ENCODE data around the gene KIZ.
A peak's percentile ranks its signal among the peaks of the same experiment; 100 is the strongest.

The KIZ gene

DNA sequence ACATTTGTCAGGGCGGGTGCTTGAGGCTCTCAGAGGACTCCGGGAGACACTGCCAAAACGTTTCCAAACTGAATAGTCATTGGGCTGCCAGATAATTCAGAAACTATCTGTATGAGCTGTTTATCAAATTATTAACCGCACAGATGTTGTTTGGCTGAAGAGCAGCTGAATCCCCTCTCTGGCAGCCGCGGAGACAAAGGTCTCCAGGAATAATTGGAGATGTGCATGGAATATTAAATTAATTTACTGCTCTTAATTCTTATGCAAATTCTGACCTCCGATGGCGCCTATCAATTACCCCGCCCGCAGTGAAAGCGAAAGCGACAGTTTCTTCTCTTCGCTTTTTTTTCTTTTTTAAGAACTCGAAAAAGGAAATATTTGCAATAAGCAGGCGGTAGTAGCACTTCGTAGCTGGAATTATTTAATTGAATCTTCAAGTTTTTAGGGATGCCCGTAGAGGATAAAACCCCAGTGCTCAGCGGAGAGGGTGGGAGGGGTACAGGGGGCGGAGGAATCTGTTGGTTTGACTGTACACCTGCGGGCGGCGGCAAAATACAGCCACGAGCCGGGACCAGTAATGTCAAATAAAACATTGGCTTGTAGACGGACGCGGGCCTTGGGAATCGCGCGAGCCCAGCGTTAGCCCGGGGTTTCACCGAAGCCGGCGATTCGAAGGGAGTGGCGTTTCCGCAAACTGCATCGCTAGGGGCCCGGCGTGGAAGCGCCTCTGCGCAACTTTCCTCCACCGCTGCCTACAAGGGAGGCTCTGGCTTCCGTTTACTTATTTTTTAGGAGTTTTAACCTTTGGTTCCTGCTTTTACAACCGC lies 25.9 kb upstream of the KIZ start:
- peaks cover 24% of the 10 kb centered on the region for H3K4me1 ChIP-seq (ENCODE audit: control insufficient read depth, insufficient read depth, low read length)
- H3K4me3 ChIP-seq (ENCODE audit: low read length), result peak overlapping the region; percentile 63
- H3K9me3 ChIP-seq (ENCODE audit: control insufficient read depth, low read length), result no peaks in the 10 kb centered on the region
- peaks cover 89% of the 10 kb centered on the region for H3K27me3 ChIP-seq (ENCODE audit: control insufficient read depth, insufficient read depth, low read length)
- H3K36me3 ChIP-seq (ENCODE audit: control insufficient read depth, insufficient read depth, low read length), result no peaks in the 10 kb centered on the region
- peak overlapping the region; percentile 50 for H3K9ac ChIP-seq (ENCODE audit: low read length)

DNA sequence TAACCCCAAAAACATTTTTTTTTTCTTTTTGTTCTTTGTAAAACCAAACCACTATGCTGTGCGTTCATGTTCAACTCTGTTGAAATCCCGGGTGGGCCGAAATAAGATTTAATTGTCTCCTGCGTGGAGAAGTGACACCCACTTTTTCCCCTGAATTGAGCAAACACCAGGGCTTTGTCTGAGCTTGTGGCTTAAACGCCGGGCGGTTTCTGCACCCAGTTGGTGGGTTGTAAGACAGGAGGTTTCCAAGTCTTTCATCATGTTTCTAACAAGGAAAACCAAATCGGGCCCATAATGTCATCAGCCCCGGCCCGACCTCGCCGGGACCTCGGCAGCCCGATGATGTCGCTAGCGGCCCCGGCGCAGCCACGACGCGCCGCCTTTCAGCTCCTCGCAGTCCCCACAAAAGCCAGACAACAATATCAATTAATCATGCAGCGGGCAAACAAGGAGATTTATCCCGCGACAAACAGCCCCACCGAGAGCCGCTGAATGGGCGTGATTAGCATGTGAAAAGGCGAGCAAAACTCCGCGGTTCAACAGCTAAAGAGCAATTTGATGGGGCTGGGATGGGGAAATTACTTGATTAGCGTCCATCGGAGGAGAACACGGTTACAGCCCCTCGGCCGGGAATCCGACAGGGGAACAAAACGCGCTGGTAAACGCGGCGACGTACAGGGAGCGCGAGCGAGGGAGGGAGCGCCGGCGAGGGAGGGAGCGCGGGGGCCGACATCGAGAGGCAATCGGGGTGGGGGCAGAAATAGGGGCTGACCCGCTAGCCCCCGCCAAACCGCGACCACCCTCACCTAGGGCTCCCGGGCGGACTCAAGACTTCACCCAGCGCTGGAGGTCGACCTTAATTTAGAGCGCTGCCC lies 25.1 kb upstream of the KIZ start:
- H3K9ac ChIP-seq (ENCODE audit: low read length), result peak overlapping the region; percentile 50
- no peaks in the 10 kb centered on the region for H3K9me3 ChIP-seq (ENCODE audit: control insufficient read depth, low read length)
- peaks cover 24% of the 10 kb centered on the region for H3K4me1 ChIP-seq (ENCODE audit: control insufficient read depth, insufficient read depth, low read length)
- peaks cover 97% of the 10 kb centered on the region for H3K27me3 ChIP-seq (ENCODE audit: control insufficient read depth, insufficient read depth, low read length)
- no peaks in the 10 kb centered on the region for H3K36me3 ChIP-seq (ENCODE audit: control insufficient read depth, insufficient read depth, low read length)
- H3K4me3 ChIP-seq (ENCODE audit: low read length), result peak overlapping the region; percentile 63

DNA sequence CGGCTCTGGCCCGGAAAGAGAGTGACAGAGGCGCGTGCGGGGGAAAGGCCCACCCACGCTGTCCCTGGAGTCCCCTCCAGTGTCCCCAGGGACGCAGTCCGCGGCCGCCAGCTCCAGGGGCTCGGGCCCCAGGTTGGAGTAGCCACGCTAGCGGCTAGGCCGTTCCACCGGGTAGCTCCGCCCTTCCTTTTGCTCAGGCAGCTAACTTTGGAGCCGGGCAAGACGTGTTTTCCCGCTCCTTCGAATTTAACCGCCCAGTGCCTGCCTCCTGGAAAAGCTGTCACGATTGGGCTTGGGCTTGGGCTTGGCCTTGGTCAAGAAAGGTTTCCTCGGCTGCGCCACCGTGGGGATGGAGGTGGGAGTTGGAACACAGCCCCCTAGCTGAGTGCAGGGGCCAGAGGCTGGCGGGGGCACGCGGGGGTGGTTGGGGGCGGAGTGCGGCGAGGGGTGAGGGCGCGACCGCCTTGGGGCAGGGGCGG lies 24.4 kb upstream of the KIZ start:
- H3K9ac ChIP-seq (ENCODE audit: low read length), result no peak overlapping the region
- no peaks in the 10 kb centered on the region for H3K9me3 ChIP-seq (ENCODE audit: control insufficient read depth, low read length)
- H3K27me3 ChIP-seq (ENCODE audit: control insufficient read depth, insufficient read depth, low read length), result peaks cover 99% of the 10 kb centered on the region
- peak overlapping the region; percentile 63 for H3K4me3 ChIP-seq (ENCODE audit: low read length)
- peaks cover 24% of the 10 kb centered on the region for H3K4me1 ChIP-seq (ENCODE audit: control insufficient read depth, insufficient read depth, low read length)
- H3K36me3 ChIP-seq (ENCODE audit: control insufficient read depth, insufficient read depth, low read length), result no peaks in the 10 kb centered on the region

DNA sequence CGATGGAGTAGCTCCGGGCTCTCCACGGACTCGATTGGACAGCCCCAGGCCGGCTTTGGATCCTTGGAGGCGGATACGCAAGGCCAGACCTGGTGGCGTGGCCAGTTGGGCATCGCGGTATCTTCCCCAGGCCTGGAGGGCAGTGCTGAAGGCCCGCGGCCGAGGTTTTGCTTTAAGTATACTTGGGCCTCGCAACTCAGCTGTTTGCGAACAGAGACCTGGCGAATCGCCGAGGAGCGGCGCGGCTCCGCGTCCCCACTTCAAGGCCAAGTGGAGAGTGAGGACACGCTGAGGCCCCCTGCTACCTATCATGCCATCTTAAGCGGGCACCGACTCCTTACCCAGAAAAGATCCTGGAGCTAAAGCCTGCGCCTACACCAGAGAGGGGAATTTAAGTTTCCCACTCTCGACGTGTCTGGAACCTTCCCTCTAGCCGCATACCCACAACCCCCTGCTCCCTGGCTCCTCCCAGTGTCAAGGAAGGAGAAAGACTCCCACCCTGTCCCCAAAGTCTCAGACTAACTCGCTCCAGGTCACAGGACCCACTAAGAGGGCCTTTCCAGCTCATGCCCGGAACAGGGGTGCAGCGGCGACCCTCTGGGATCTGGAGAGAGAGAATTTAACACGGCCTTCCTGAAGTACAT lies 23.8 kb upstream of the KIZ start:
- no peak overlapping the region for H3K9ac ChIP-seq (ENCODE audit: low read length)

DNA sequence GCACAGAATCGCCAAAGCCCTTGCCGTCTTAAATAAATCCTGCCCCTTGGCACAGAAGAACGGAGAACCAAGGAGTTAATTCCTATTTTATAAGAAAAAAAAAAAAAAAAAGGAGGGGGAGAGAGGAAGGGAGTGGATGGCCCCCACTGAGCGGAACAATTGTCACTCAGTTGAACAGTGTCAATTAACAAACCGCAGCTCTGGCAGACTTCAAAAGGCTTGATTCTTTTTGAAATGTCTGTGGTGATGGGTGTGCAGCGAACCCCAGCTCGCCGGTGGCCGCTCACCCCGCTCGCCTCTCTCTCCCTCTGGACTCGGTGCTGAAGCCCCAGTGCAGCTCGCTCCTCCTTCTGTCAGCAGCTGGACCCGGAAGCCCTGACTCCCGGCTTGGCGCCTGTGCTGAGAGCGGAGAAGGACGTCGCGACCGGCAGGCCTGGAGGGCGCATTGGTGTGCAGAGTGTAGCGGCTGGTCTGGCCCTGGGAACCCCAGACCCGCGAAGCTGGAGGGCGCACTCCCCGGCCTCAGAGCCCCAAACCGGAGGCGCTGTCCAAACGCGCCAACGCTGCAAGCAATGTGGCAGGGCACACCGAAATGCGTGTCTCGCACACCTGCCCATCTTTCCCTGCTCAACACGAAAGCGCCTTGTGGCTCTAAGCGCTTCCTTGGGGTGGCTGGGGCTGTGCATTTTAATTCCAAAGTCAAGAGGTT lies 23.1 kb upstream of the KIZ start:
- no peak overlapping the region for H3K9ac ChIP-seq (ENCODE audit: low read length)

More for the DNA sequence above, 23.8 kb upstream of the KIZ start:
- Histone ChIP-seq H3K4me3 (ENCODE audit: low read length) (no peak overlapping the region), H3K4me1 (ENCODE audit: control insufficient read depth, insufficient read depth, low read length) (peaks cover 24% of the 10 kb centered on the region), H3K9me3 (ENCODE audit: control insufficient read depth, low read length) (no peaks in the 10 kb centered on the region), H3K27me3 (ENCODE audit: control insufficient read depth, insufficient read depth, low read length) (peaks cover 98% of the 10 kb centered on the region), H3K36me3 (ENCODE audit: control insufficient read depth, insufficient read depth, low read length) (no peaks in the 10 kb centered on the region)

DNA sequence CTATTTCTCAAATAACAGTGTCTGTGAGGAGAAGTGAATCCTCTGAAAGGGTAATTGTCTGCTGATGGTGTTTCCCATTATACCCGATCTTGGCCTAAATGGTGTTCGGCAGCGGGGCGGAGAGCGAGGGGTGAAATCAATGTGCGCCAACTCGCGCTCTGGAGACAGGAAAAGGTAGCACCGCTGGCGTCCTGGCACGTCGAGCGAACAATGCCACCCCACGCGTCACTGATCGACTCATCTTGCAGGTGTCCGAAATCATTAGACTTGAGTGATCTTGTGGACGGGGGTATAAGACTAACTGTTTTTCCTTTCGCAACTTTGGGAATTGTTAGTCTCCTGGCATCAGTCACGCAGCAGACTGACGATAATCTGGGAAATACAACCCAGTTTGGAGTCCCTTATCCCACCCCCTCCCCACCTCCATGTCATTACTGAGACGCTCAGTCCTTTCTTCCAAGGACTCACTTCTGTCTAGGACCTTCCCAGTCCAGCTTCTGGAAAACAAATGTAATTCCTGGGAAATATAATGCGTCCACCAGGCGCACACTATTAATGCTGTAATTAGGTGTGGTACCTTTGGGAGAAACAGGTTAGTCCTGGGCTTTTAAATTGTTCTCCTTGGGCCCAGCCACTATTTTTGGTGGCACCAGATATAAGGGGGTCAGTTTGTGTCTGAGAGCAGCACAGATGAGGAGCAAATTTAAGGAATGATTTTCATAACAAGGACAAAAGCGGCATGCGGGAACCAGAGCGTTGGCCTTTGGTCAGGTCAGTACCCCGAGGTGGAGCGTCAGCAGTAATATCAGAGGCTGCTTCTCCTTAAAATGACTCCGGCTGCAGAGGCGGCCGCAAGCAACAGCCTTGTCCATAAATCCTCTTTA lies 22.1 kb upstream of the KIZ start:
- Histone ChIP-seq H3K4me3 (ENCODE audit: low read length) (no peak overlapping the region), H3K9ac (ENCODE audit: low read length) (no peak overlapping the region), H3K9me3 (ENCODE audit: control insufficient read depth, low read length) (no peaks in the 10 kb centered on the region), H3K4me1 (ENCODE audit: control insufficient read depth, insufficient read depth, low read length) (peaks cover 24% of the 10 kb centered on the region), H3K27me3 (ENCODE audit: control insufficient read depth, insufficient read depth, low read length) (peaks cover 99% of the 10 kb centered on the region), H3K36me3 (ENCODE audit: control insufficient read depth, insufficient read depth, low read length) (no peaks in the 10 kb centered on the region)

More for the DNA sequence above, 23.1 kb upstream of the KIZ start:
- peaks cover 24% of the 10 kb centered on the region for H3K4me1 ChIP-seq (ENCODE audit: control insufficient read depth, insufficient read depth, low read length)
- peaks cover 99% of the 10 kb centered on the region for H3K27me3 ChIP-seq (ENCODE audit: control insufficient read depth, insufficient read depth, low read length)
- no peaks in the 10 kb centered on the region for H3K9me3 ChIP-seq (ENCODE audit: control insufficient read depth, low read length)
- H3K36me3 ChIP-seq (ENCODE audit: control insufficient read depth, insufficient read depth, low read length), result no peaks in the 10 kb centered on the region
- no peak overlapping the region for H3K4me3 ChIP-seq (ENCODE audit: low read length)

DNA sequence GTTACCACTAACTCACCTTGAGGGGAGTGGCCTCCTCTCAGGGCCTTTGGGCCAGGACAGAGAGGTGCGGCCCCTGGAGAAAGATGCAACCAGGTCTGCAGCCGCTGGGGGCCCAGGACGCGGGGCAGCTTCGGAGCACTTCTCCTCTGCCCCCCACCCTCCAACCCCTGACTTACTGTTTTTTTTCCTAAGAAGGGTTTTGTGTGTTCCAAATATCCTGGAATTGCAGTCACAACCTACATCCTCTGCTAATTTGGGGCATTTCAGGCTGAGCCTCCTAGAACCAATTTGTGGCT lies 21.5 kb upstream of the KIZ start:
- Histone ChIP-seq H3K27me3 (ENCODE audit: control insufficient read depth, insufficient read depth, low read length) (peaks cover 98% of the 10 kb centered on the region), H3K9ac (ENCODE audit: low read length) (no peak overlapping the region), H3K4me3 (ENCODE audit: low read length) (no peak overlapping the region), H3K36me3 (ENCODE audit: control insufficient read depth, insufficient read depth, low read length) (no peaks in the 10 kb centered on the region), H3K9me3 (ENCODE audit: control insufficient read depth, low read length) (no peaks in the 10 kb centered on the region), H3K4me1 (ENCODE audit: control insufficient read depth, insufficient read depth, low read length) (peaks cover 24% of the 10 kb centered on the region)

DNA sequence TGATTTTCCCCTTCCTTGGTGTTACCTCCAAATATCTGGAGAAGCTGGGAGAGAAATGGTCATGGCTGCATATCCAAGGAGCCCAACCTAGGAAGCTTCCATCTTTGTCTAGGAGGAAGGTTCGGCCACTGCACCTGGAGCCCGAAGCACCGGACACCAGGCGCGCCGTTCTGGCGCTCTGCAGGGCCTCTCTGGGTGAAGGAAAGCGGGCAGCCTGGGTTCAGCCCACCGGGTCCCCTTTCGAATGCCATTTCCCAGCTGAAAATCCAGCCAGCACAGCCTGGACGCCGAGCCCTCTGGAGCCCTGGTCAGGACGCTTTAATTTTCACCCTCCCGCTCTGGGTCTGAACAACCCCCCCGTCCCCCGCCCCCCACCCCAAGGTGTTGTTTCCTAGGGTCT lies 21.0 kb upstream of the KIZ start:
- no peaks in the 10 kb centered on the region for H3K9me3 ChIP-seq (ENCODE audit: control insufficient read depth, low read length)
- H3K9ac ChIP-seq (ENCODE audit: low read length), result no peak overlapping the region
- peaks cover 24% of the 10 kb centered on the region for H3K4me1 ChIP-seq (ENCODE audit: control insufficient read depth, insufficient read depth, low read length)
- no peaks in the 10 kb centered on the region for H3K36me3 ChIP-seq (ENCODE audit: control insufficient read depth, insufficient read depth, low read length)
- no peak overlapping the region for H3K4me3 ChIP-seq (ENCODE audit: low read length)
- peaks cover 92% of the 10 kb centered on the region for H3K27me3 ChIP-seq (ENCODE audit: control insufficient read depth, insufficient read depth, low read length)

DNA sequence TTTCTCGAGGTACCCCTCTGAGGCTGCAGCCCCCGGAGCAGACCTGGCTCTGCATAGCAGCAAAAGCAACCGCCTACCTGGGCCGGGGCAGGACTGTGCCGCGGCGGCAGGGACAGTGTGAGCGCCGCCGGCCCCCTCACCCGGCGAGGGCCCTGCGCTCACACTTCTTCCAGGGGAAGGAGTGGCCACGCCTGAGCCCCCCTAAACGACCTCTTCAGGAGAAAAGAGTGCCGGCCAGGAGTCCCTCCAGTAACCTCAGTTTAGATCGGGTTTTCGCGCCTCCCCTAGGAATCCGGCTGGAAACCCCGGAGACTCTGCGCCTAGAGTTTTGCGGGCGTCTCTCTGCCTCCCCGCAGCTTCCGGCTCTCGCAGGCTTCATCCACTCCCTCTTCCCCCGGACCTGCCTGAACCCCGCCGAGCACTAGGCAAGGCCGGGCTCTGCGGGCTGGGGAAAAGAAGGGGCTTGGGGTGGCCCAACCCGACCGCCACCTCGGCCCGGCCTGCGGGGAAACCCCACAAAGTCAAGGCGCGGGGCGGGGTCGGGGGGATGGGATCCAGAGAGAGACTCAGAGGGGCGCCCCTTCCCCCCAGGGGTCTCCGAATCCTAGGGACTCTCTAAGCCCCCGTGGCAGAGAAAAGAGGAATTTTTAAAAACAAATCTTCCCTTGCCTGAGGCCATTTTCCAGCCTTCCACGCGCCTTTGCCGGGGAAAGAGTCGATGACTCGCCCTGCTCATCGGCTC lies 20.3 kb upstream of the KIZ start:
- H3K27me3 ChIP-seq (ENCODE audit: control insufficient read depth, insufficient read depth, low read length), result peaks cover 86% of the 10 kb centered on the region
- H3K36me3 ChIP-seq (ENCODE audit: control insufficient read depth, insufficient read depth, low read length), result no peaks in the 10 kb centered on the region
- H3K9me3 ChIP-seq (ENCODE audit: control insufficient read depth, low read length), result no peaks in the 10 kb centered on the region
- no peak overlapping the region for H3K4me3 ChIP-seq (ENCODE audit: low read length)
- H3K4me1 ChIP-seq (ENCODE audit: control insufficient read depth, insufficient read depth, low read length), result peaks cover 20% of the 10 kb centered on the region
- H3K9ac ChIP-seq (ENCODE audit: low read length), result no peak overlapping the region

DNA sequence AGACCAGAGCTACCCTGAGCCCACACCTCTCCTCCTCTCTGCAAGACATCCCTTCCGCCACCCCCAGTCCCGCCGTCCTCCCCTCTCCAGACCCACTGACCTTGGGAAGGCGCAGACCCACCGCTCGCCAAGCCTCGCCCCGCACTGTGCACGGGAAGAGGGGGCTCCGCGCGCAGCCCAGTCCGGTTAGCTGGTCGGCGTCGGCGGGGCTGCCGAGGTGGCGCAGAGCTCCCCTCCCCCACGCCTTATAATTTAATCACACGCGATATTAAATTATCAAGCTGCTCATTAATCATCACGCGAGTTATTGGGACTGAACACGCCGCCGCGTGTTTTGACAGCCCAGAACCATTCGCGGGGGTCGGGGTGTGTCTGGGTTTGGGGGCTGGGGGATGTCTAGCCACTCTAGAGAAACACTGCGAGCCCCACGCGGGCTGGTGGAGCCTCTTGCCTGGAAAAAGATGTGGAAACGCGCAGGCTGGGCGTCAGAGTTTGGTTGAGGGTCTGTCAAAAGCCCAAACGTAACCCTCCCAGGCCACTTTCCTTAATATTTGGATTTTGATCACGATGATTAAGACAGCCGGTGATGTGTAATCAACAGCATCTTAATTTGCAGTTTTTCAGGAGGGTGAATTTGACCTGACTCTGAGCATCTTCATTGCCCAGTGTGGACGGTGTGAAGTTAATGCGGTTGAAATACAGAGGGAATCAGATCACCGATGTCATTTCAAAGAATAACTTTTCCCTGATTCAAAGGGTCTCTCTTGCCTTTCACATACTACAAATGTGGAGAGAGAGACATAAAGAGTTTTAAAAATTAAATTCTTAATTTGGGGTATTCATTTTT lies 19.5 kb upstream of the KIZ start, which contains the start of gene LINC00237:
LINC00237 (minus strand) TSS at position 188 of the 847 bp plus-strand sequence.
- H3K27me3 ChIP-seq (ENCODE audit: control insufficient read depth, insufficient read depth, low read length), result peaks cover 78% of the 10 kb centered on the region
- no peak within 1 kb of the TSS for H3K4me3 ChIP-seq (ENCODE audit: low read length)
- H3K9ac ChIP-seq (ENCODE audit: low read length), result no peak within 1 kb of the TSS

More for the DNA sequence above, 19.5 kb upstream of the KIZ start, which contains the start of gene LINC00237:
- peaks cover 12% of the 10 kb centered on the region for H3K4me1 ChIP-seq (ENCODE audit: control insufficient read depth, insufficient read depth, low read length)
- H3K9me3 ChIP-seq (ENCODE audit: control insufficient read depth, low read length), result no peaks in the 10 kb centered on the region
- no peaks in the 10 kb centered on the region for H3K36me3 ChIP-seq (ENCODE audit: control insufficient read depth, insufficient read depth, low read length)

Data from mucosa of stomach (tissue), 1 donor.